Measurements from ENCODE around the gene APBA1. TPM values are rescaled to one million over a fixed set of nuclear protein-coding genes. Genes with fewer than 3 reads are reported as not detected.

Gene APBA1
- total RNA-seq, 1 donor from 2014 or later, result 8.7 TPM

GRCh38 chr9:69647804-69648203 is 24.4 kb downstream of the APBA1 start:
- no peaks in the 10 kb centered on the region for H3K36me3 ChIP-seq
- H3K27me3 ChIP-seq, result no peaks in the 10 kb centered on the region
- no peak overlapping the region for H3K4me3 ChIP-seq
- DNase-seq (ENCODE audit: low spot score in 2 of 2), result no peak
- TF ChIP-seq CTCF (IDR thresholded peaks at IDR 0.05), result no peak
- no peaks in the 10 kb centered on the region for H3K4me1 ChIP-seq
- no peak overlapping the region for H3K27ac ChIP-seq
- no peaks in the 10 kb centered on the region for H3K9me3 ChIP-seq
- intact Hi-C loops (cut with DNase I), result no loop called here

DNA sequence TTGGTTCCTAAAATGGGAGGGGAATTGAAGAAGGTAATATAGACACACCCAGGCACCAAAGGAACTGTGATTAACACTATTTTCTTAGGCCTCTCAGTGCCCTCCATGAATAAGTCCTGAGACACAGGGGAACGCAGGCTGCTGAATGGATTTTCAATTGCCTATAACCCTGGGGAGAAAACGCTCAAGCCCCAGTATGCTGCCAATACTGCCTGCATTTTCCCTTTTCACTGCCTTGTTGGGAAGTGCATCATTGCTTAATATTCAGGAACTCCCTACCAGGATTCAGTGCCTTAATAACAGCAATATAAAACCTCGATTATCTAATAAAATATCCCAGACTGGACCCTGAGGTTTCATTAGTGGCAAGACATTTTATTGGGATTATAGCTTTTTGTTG is 25.4 kb downstream of the APBA1 start:
- Histone ChIP-seq H3K27ac (no peak overlapping the region), H3K4me1 (no peaks in the 10 kb centered on the region), H3K9me3 (no peaks in the 10 kb centered on the region), H3K36me3 (no peaks in the 10 kb centered on the region), H3K4me3 (no peak overlapping the region), H3K27me3 (no peaks in the 10 kb centered on the region)
- TF ChIP-seq CTCF (IDR thresholded peaks at IDR 0.05), result no peak
- intact Hi-C loops (cut with DNase I), result no loop called here
- no peak for DNase-seq (ENCODE audit: low spot score in 2 of 2)

- Histone ChIP-seq H3K9me3 (no peaks in the 10 kb centered on the region), H3K4me1 (no peaks in the 10 kb centered on the region), H3K27me3 (no peaks in the 10 kb centered on the region), H3K36me3 (no peaks in the 10 kb centered on the region), H3K4me3 (no peak overlapping the region), H3K27ac (no peak overlapping the region)
- intact Hi-C loops (cut with DNase I), result no loop called here
- no peak for TF ChIP-seq CTCF (IDR thresholded peaks at IDR 0.05)
- no peak for DNase-seq (ENCODE audit: low spot score in 2 of 2)
Measured at GRCh38 chr9:69645488-69645887, 26.7 kb downstream of the APBA1 start.

DNA sequence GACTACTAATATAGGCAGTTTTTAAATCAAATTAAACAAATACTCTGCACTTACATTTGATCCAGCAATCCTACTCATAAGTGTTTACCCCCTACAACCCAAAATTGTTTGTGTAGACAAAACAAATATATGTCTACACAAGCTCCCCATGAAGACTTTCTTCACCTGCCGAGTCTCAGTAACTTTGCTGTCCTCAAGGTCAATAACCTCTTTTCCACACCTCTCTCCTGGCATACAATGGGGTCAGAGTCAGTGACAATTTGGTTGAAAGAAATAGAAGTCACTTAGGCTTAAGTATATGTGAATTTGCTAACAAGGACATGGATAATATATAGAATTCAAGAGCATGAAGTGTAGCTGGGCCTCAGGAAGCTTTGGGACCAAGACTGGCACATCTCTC is 29.1 kb downstream of the APBA1 start:
- H3K36me3 ChIP-seq, result no peaks in the 10 kb centered on the region
- DNase-seq (ENCODE audit: low spot score in 2 of 2), result no peak
- no peaks in the 10 kb centered on the region for H3K4me1 ChIP-seq
- TF ChIP-seq CTCF (IDR thresholded peaks at IDR 0.05), result no peak
- H3K4me3 ChIP-seq, result no peak overlapping the region
- intact Hi-C loops (cut with DNase I), result no loop called here
- H3K27ac ChIP-seq, result no peak overlapping the region
- no peaks in the 10 kb centered on the region for H3K9me3 ChIP-seq
- no peaks in the 10 kb centered on the region for H3K27me3 ChIP-seq

DNA sequence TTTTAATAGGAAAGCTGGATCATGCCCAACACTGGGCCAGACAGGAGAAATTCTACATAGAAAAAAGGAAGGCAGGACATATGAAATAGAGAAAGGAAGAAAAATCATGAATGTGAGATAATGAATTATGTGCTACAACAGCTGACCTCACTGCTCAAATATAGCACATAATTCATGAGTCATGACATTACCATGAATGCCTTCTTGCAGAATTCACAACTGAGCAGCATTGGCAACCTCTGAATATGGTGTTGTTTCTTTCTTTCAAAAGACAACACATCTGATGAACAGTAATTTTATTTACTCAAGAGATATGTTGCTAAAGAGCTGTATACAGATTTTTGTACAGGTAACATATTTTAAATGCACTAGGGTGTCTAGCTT is 34.4 kb downstream of the APBA1 start:
- H3K27me3 ChIP-seq, result no peaks in the 10 kb centered on the region

More for the DNA sequence above, 34.4 kb downstream of the APBA1 start:
- Histone ChIP-seq H3K4me3 (no peak overlapping the region), H3K9me3 (no peaks in the 10 kb centered on the region), H3K4me1 (no peaks in the 10 kb centered on the region), H3K36me3 (no peaks in the 10 kb centered on the region), H3K27ac (no peak overlapping the region)
- intact Hi-C loops (cut with DNase I), result no loop called here
- no peak for DNase-seq (ENCODE audit: low spot score in 2 of 2)
- no peak for TF ChIP-seq CTCF (IDR thresholded peaks at IDR 0.05)

Data from ascending aorta (tissue), 2 donors.